HL-60 (cell line): Measurements from ENCODE around the gene TBC1D1.

ENCODE experiments used
- DNase-seq, 2 experiments: peaks; one replicate each; pipeline ENCODE4 v3.0.0-alpha.2; 2010 to 2020; ENCODE audit warnings: low read depth in 1 of 2, low spot score in 1 of 2
- H3K27ac ChIP-seq: fragments of 250-450 bp; sonication (Bioruptor Pico); replicated peaks from 2 replicates; pipeline ENCODE4 v1.5.1; 2020; ENCODE audit warnings: mild to moderate bottlenecking, moderate library complexity
- H3K27me3 ChIP-seq: fragments of 250-450 bp; sonication (Bioruptor Pico); 2 replicates; pipeline ENCODE4 v1.5.1; 2021; ENCODE audit warnings: mild to moderate bottlenecking, moderate library complexity; ENCODE audit not compliant: insufficient read depth, poor library complexity, severe bottlenecking
- H3K4me3 ChIP-seq: replicated peaks from 2 replicates; pipeline ENCODE4 v1.5.1; 2011; ENCODE audit warnings: mild to moderate bottlenecking, control low read depth, low read length; ENCODE audit not compliant: insufficient read depth
- GABPA ChIP-seq: IDR thresholded peaks from 2 replicates; pipeline ENCODE4 v1.6.1; 2012; ENCODE audit warnings: low read depth
- POLR2AphosphoS5 ChIP-seq: IDR thresholded peaks from 2 replicates; pipeline ENCODE4 v1.6.1; 2012; ENCODE audit warnings: low read depth
- REST ChIP-seq: IDR thresholded peaks from 2 replicates; pipeline ENCODE4 v1.6.1; 2012; ENCODE audit warnings: low read depth; ENCODE audit not compliant: insufficient replicate concordance
- SPI1 ChIP-seq: IDR thresholded peaks from 2 replicates; pipeline ENCODE4 v1.6.1; 2012; ENCODE audit warnings: low read depth, mild to moderate bottlenecking, borderline replicate concordance
- TF ChIP-seq, protein P1 (sequence below): IDR thresholded peaks from one replicate; pipeline ENCODE4 v1.5.1; 2011; ENCODE audit warnings: low read length, control low read depth, inconsistent platforms; ENCODE audit not compliant: insufficient read depth

TBC1D1 gene

GRCh38 chr4:38025665-38026064 is 134.8 kb downstream of the TBC1D1 start:
- no peak for DNase-seq
- no peaks in the 10 kb centered on the region for H3K27me3 ChIP-seq
- TF ChIP-seq, protein P1, sequence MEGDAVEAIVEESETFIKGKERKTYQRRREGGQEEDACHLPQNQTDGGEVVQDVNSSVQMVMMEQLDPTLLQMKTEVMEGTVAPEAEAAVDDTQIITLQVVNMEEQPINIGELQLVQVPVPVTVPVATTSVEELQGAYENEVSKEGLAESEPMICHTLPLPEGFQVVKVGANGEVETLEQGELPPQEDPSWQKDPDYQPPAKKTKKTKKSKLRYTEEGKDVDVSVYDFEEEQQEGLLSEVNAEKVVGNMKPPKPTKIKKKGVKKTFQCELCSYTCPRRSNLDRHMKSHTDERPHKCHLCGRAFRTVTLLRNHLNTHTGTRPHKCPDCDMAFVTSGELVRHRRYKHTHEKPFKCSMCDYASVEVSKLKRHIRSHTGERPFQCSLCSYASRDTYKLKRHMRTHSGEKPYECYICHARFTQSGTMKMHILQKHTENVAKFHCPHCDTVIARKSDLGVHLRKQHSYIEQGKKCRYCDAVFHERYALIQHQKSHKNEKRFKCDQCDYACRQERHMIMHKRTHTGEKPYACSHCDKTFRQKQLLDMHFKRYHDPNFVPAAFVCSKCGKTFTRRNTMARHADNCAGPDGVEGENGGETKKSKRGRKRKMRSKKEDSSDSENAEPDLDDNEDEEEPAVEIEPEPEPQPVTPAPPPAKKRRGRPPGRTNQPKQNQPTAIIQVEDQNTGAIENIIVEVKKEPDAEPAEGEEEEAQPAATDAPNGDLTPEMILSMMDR = no peak
- TF ChIP-seq SPI1 (no peak), POLR2AphosphoS5 (no peak), GABPA (no peak), REST (no peak)
- no peak overlapping the region for H3K4me3 ChIP-seq
- no peak overlapping the region for H3K27ac ChIP-seq

- no peaks in the 10 kb centered on the region for H3K27me3 ChIP-seq
- TF ChIP-seq, protein P1 = no peak
- TF ChIP-seq REST = no peak
- TF ChIP-seq SPI1 = no peak
- no peak for TF ChIP-seq GABPA
- TF ChIP-seq POLR2AphosphoS5 = no peak
Measured at GRCh38 chr4:38026158-38026740, 135.4 kb downstream of the TBC1D1 start.

GRCh38 chr4:38030023-38030422 is 139.1 kb downstream of the TBC1D1 start:
- TF ChIP-seq SPI1 (no peak), REST (no peak), GABPA (no peak), POLR2AphosphoS5 (no peak)
- TF ChIP-seq, protein P1 = no peak
- Histone ChIP-seq H3K27ac (no peak overlapping the region), H3K4me3 (no peak overlapping the region), H3K27me3 (no peaks in the 10 kb centered on the region)
- DNase-seq = no peak

More at GRCh38 chr4:38026158-38026740, 135.4 kb downstream of the TBC1D1 start:
- Histone ChIP-seq H3K4me3 (no peak overlapping the region), H3K27ac (no peak overlapping the region)
- DNase-seq = no peak
